ENCODE measurements around the gene RICTOR.
"Not testable (repeated sequence)": the region's sequence is repeated elsewhere in the genome, so short reads cannot be mapped to it uniquely, and the experiment has no call there.

RICTOR gene

GRCh38 chr5:39016587-39017275, 57.5 kb downstream of the RICTOR start:
- DNase-seq (ENCODE audit: extremely low read depth in 1 of 2, low read depth in 1 of 2) = no peak

- DNase-seq (ENCODE audit: extremely low read depth in 1 of 2, low read depth in 1 of 2) = no peak
Measured at GRCh38 chr5:39015743-39016586, 58.2 kb downstream of the RICTOR start.

DNA sequence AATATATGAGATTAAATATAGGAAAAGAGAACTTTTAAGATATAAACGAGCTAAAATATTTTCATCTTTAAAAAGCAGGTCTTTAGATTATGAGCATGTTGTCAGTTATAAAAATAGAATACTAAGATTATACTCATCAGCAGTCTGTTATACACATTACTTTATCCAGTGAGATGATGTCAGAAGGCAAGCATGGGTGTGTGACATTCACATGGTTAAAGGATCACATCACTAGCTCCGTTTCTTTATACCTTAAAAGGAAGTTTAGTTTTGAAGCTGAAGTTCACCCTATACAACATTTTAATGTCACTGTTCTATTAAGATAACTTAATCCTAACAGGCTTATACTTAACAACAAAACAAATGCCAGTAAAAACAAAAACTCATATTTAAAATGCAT, 59.6 kb downstream of the RICTOR start:
- no peak for DNase-seq (ENCODE audit: extremely low read depth in 1 of 2, low read depth in 1 of 2)

- no peak for DNase-seq (ENCODE audit: extremely low read depth in 1 of 2, low read depth in 1 of 2)
Measured at GRCh38 chr5:39013938-39014337, 60.3 kb downstream of the RICTOR start.

- DNase-seq (ENCODE audit: extremely low read depth in 1 of 2, low read depth in 1 of 2) = not testable (repeated sequence)
Measured at GRCh38 chr5:39010958-39011357, 63.2 kb downstream of the RICTOR start.

DNA sequence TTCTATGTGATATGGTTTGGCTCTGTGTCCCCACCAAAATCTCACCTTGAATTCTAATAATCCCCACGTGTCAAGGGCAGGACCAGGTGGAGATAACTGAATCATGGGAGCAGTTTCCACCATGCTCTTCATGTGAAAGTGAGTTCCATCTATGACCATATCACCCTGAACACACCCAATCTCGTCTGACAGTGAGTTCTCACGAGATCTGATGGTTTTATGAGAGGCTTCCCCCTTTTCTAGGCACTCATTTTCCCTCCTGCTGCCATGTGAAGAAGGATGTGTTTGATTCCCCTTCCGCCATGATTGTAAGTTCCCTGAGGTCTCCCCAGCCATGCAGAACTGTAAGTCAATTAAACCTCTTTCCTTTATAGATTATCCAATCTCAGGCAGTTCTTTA, 64.2 kb downstream of the RICTOR start:
- no peak for DNase-seq (ENCODE audit: extremely low read depth in 1 of 2, low read depth in 1 of 2)

GRCh38 chr5:39009280-39009679, 64.9 kb downstream of the RICTOR start:
- no peak for DNase-seq (ENCODE audit: extremely low read depth in 1 of 2, low read depth in 1 of 2)

DNA sequence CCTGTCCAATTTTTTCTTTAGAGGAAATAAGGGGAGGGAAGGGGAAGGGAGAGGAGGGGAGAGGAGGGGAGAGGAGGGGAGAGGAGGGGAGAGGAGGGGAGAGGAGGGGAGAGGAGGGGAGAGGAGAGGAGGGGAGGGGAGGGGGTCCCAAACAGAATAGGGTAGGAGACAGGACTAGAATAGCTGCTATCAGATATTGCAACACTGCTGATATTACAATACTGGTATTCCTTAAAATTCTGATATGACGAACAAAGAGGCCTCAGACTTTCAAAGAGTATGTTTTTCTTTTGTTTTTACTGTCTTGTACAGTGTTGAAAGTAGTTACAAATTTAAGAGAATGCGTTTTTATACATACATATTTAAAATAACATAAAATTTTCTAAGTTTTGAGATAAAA, 67.5 kb downstream of the RICTOR start:
- DNase-seq (ENCODE audit: extremely low read depth in 1 of 2, low read depth in 1 of 2) = no peak

GRCh38 chr5:39005566-39006232, 68.5 kb downstream of the RICTOR start:
- DNase-seq (ENCODE audit: extremely low read depth in 1 of 2, low read depth in 1 of 2) = no peak

DNA sequence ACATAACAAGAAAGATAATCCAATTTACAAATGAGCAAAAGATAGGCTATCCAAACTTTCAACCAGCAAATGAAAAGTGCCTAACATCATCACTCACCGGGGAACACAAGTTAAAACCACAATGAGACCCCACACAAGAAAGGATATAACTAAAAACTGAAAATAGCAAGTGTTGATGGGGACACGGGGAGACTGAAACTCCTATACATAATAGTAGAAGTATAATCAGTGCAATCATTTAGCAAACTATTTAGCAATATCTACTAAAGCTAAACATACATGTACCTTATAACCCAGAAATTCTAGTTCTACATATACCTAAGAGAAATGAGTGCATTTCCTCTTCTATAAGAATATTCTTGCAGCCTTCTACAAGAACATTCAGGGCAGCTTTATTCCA, 72.5 kb downstream of the RICTOR start:
- no peak for DNase-seq (ENCODE audit: extremely low read depth in 1 of 2, low read depth in 1 of 2)

DNA sequence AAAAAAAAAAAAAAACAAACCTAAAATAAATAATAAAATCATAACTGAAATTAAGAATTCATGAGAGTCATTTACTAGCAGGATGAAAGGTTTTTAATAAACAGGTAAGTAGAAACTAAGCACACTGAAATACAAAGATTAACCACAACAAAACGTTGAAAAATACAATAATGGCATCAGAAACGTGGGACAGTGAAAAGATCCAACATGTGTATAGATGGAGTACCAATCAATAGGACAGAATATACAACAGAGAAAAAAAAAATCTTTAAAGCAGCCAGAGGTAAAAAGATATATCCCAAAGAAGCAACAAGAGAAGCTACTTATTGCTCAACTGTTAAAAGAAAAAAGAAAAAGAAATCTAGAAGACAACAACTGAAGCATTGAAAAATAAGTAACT, 75.2 kb downstream of the RICTOR start:
- no peak for DNase-seq (ENCODE audit: extremely low read depth in 1 of 2, low read depth in 1 of 2)

DNA sequence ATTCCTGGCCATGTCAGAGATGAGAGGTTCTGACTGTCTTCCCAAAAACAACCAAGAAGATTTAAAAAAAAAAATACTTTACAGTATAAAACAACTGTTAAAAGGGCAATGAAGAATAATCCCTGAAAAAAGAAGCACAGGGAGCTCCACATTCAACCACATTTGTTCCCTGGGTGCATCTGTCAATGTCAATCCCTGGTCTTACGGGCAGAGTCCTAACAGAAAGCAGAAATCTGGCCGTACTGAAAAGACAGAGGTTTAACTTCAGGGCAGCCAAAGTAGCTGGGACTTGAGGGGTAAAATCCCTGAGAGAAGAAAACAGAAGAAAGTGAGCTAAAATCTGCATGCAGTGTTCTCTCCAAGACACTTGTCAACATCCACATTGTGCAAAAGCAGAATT, 76.6 kb downstream of the RICTOR start:
- DNase-seq (ENCODE audit: extremely low read depth in 1 of 2, low read depth in 1 of 2) = no peak

DNA sequence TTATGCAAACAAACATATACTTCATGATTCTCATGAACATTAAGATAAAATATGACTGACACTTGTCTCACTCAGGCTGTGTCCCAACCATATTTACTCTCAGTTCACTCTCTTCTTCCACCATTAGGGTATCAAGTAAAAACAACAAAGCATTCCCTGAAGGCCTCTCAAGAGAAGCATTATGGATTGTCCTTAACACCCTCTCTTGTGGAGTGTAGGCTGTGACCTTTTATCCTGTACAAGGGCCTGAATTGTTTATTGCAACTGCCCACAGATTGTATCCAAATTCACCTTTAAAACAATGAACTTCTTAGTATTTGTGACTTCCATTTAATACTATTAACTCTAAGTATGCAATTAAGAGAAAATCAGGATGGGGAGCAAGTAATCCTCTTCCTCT, 78.1 kb downstream of the RICTOR start:
- no peak for DNase-seq (ENCODE audit: extremely low read depth in 1 of 2, low read depth in 1 of 2)

DNA sequence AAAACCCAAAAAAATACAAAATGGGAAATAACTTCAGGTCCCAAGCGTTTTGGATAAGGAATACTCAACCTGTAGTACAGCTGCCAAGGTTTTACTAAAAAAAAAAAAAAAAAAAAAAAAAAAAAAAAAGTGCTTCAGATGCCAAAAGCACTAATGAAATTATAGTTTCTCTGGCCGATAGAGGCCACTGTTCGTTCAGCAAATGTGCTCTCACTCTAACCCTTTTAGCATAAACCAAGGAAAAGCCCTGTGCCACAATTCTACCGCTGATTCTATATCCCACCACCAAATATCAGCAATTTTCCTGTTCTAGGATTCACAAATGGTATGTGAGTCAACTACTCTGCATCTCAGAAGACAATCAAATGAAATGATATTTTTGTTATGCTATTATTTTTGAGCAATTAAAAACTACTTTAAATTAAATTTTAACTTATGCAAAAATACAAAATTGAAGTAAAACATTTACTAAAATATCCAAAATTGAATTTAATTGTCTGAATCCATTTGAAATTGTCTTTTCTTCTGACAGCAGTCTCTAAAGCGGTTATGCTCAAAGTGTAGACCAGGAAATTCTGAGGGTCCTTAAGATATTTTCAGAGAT, 79.8 kb downstream of the RICTOR start:
- no peak for DNase-seq (ENCODE audit: extremely low read depth in 1 of 2, low read depth in 1 of 2)

DNA sequence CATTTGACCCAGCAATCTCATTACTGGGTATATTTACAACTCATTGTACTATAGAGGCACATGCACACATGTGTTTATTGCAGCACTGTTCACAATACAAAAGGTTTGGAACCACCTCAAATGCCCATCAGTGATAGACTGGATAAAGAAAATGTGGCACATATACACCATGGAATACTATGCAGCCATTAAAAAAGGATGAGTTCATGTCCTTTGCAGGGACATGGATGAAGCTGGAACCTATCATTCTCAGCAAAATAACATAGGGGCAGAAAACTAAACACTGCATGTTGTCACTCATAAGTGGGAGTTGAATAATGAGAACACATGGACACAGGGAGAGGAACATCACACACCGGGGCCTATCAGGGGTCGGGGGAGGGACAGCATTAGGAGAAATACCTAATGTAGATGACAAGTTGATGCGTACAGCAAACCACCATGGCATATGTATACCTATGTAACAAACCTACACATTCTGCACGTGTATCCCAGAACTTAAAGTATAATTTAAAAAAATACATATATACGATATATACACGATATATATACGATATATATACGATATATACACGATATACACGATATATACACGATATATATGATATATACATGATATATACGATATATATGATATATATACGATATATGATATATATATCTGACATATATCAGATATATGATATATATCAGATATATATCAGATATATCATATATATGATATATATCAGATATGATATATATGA, 84.1 kb downstream of the RICTOR start:
- DNase-seq (ENCODE audit: extremely low read depth in 1 of 2, low read depth in 1 of 2) = not testable (repeated sequence)

GRCh38 chr5:38985909-38986452, 88.2 kb downstream of the RICTOR start:
- no peak for DNase-seq (ENCODE audit: extremely low read depth in 1 of 2, low read depth in 1 of 2)

DNA sequence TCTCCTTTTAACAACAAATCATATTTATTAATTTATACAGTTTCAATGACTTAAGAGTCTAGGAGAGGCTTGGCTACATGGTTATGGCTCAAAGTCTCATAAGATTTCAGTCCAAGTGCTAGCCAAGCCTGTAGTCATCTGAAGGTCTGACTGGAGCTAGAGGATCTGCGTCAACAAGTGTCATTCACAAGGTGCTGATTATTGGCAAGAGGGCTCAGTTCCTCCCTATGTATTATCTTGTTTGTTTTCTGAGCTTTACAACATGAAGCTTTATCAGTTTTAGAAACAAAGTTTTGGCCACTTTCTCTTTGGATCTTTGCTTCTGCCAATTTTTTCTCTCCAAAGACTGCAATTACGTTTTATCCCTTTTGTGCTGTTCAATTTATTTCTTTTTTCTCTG, 94.7 kb downstream of the RICTOR start:
- DNase-seq (ENCODE audit: extremely low read depth in 1 of 2, low read depth in 1 of 2) = no peak

- DNase-seq (ENCODE audit: extremely low read depth in 1 of 2, low read depth in 1 of 2) = no peak
Measured at GRCh38 chr5:38978036-38978435, 96.2 kb downstream of the RICTOR start.

- no peak for DNase-seq (ENCODE audit: extremely low read depth in 1 of 2, low read depth in 1 of 2)
Measured at GRCh38 chr5:38968665-38969064, 105.5 kb downstream of the RICTOR start.

DNA sequence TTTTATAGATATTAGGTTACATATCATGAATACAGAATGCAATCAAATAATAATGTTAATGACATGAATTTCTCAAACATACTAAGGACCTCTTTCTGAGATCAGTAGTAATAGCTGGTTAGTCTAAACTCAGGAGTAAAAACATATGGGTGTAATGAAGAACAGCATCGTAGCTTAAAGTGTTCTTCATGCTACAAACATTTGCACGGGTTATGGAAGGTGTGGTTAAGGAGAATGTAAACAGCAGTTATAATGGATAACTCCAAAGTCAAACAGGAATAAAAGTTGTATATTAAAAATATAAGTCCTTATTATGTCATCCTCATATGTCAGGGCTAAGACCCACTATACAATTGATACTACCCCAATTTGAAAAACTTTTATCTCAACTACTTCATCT, 112.5 kb downstream of the RICTOR start:
- no peak for DNase-seq (ENCODE audit: extremely low read depth in 1 of 2, low read depth in 1 of 2)
